ENCODE measurements around the gene DNAH14.

The DNAH14 gene

GRCh38 chr1:225428068-225428880, 498.8 kb downstream of the DNAH14 start:
- peak; percentile 79 for DNase-seq (ENCODE audit: low spot score)

- DNase-seq (ENCODE audit: low spot score), result no peak
Measured at GRCh38 chr1:225428881-225429455, 499.5 kb downstream of the DNAH14 start.

- no peak for DNase-seq (ENCODE audit: low spot score)
Measured at GRCh38 chr1:225430301-225430700, 500.8 kb downstream of the DNAH14 start.

GRCh38 chr1:225431081-225431863, 501.8 kb downstream of the DNAH14 start:
- DNase-seq (ENCODE audit: low spot score), result no peak

- DNase-seq (ENCODE audit: low spot score), result no peak
Measured at GRCh38 chr1:225434046-225434445, 504.6 kb downstream of the DNAH14 start.

- DNase-seq (ENCODE audit: low spot score), result no peak
Measured at GRCh38 chr1:225435076-225435475, 505.6 kb downstream of the DNAH14 start.

- DNase-seq (ENCODE audit: low spot score), result no peak
Measured at GRCh38 chr1:225435487-225435886, 506.0 kb downstream of the DNAH14 start.

- no peak for DNase-seq (ENCODE audit: low spot score)
Measured at GRCh38 chr1:225435957-225436392, 506.5 kb downstream of the DNAH14 start.

GRCh38 chr1:225437710-225438437, 508.4 kb downstream of the DNAH14 start:
- DNase-seq (ENCODE audit: low spot score), result peak; percentile 38

- DNase-seq (ENCODE audit: low spot score), result no peak
Measured at GRCh38 chr1:225440380-225441221, 511.1 kb downstream of the DNAH14 start.

GRCh38 chr1:225441314-225442122, 512.0 kb downstream of the DNAH14 start:
- no peak for DNase-seq (ENCODE audit: low spot score)

- DNase-seq (ENCODE audit: low spot score), result no peak
Measured at GRCh38 chr1:225442123-225442505, 512.6 kb downstream of the DNAH14 start.

GRCh38 chr1:225445639-225446594, 516.4 kb downstream of the DNAH14 start:
- no peak for DNase-seq (ENCODE audit: low spot score)

- no peak for DNase-seq (ENCODE audit: low spot score)
Measured at GRCh38 chr1:225446595-225446960, 517.1 kb downstream of the DNAH14 start.

GRCh38 chr1:225446981-225447615, 517.6 kb downstream of the DNAH14 start:
- no peak for DNase-seq (ENCODE audit: low spot score)

- DNase-seq (ENCODE audit: low spot score), result no peak
Measured at GRCh38 chr1:225447650-225448089, 518.2 kb downstream of the DNAH14 start.

- no peak for DNase-seq (ENCODE audit: low spot score)
Measured at GRCh38 chr1:225448146-225448805, 518.8 kb downstream of the DNAH14 start.

Measured in RKO (cell line).